ENCODE data around the gene CDH24.

CDH24 gene

DNA sequence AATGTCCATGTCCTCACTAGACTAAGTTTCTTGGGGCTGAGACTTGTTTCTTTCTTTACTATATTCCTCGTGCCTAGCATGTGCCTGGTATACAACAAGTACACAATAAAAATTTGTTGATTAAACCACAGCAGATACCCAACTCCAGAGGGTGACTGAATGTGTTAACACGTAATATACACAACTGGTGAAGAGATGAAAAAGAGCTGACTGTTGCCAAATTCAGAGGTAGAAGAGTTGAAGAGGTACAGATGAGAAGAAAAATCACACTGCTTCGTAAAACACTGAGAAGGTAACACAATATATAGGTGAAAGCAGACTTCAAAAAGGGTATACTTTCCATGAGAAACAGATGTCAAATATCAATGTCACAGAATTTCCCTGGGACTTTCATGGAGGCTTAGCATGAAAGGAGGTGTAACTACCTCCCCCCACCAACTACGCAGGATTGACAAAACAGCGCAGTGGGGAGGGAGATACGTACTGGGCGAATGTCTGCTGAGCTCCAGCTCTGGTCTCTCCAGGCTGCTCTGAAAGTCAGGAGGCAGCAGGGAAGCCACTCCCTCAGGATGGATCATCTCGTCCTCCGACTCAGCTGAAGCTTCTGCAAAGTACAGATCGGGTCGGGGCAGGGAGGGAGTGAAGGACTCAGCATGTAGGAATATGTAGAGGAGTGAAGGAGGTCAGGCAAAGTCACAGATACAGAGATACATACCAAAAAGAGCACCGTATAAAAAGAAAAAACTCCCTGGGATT lies 32.4 kb upstream of the CDH24 start:
- DNase-seq (ENCODE audit: low read depth), result no peak

DNA sequence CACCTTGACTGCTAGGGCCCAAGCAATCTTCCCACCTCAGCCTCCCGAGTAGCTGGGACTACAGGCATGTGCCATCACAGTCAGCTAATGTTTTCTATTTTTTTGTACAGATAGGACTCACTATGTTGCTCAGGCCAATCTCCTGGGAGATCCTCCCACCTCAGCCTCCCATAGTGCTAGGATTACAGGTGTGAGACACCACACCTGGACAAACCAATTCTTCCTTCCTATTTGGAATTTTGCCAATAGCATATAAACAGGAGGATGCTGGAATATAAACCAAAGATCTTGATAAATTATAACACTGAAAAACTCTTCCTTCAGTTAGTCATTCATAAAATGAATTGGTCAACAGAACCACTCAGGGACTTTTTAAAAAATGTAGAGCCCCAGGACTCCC lies 29.2 kb upstream of the CDH24 start:
- DNase-seq (ENCODE audit: low read depth), result no peak

- DNase-seq (ENCODE audit: low read depth), result no peak
Measured at GRCh38 chr14:23085458-23085857, 28.1 kb upstream of the CDH24 start.

GRCh38 chr14:23080474-23080873 lies 23.2 kb upstream of the CDH24 start:
- no peak for DNase-seq (ENCODE audit: low read depth)

GRCh38 chr14:23079716-23080115 lies 22.4 kb upstream of the CDH24 start:
- DNase-seq (ENCODE audit: low read depth), result no peak

- DNase-seq (ENCODE audit: low read depth), result no peak
Measured at GRCh38 chr14:23078692-23079116, 21.4 kb upstream of the CDH24 start.

- no peak for DNase-seq (ENCODE audit: low read depth)
Measured at GRCh38 chr14:23077962-23078361, 20.6 kb upstream of the CDH24 start.

GRCh38 chr14:23076785-23077408 lies 19.6 kb upstream of the CDH24 start:
- DNase-seq (ENCODE audit: low read depth), result no peak

DNA sequence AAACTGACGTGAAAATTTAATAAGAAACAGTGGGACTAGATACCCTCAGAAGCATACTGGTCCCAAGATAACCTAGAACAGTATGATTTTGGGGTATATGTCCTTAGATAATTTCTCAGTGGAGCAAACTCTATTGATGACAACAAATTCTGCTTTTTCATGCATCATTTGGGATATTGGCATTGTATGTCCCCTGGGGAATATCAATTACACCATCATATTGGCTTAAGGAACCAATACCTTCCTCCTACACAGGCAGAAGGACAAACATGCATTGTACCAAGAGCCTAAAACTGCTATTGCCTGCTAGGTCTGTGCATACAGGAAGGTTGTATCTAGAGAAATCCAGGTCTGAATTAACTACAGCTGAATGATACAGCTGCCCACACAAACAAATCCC lies 17.6 kb upstream of the CDH24 start:
- DNase-seq (ENCODE audit: low read depth), result no peak

DNA sequence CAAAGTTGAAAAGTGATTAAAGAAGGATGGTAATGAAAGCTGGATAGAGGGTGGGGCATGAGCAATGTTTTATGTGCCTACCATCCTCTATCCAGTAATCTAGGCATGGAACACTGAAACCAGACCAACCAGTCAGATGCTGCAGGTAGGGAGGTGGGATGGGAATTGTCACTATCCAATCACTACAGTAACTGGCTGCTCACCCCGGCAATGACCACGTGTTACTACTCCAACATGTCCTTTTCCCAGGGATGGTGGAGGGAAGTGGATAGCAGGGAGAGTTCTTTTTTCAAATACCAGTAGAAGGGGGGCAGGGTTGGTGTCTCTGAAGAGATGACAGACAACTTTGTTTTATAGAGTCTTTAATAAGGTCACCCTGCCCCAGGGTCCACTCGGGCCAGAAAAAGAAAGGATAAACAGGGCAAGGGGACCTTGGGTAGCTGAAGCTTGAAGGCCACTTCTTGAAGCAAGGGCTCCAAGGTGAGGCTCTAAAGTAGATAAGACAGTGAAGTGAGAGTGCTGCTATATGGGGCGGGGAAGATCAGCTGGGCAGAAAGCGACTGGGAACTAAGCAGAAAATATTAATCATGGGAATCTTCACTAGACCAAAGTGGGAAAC lies 14.7 kb upstream of the CDH24 start:
- no peak for DNase-seq (ENCODE audit: low read depth)

- DNase-seq (ENCODE audit: low read depth), result peak; percentile 67
Measured at GRCh38 chr14:23071244-23071920, 14.1 kb upstream of the CDH24 start.

GRCh38 chr14:23070262-23071129 lies 13.2 kb upstream of the CDH24 start:
- DNase-seq (ENCODE audit: low read depth), result no peak

DNA sequence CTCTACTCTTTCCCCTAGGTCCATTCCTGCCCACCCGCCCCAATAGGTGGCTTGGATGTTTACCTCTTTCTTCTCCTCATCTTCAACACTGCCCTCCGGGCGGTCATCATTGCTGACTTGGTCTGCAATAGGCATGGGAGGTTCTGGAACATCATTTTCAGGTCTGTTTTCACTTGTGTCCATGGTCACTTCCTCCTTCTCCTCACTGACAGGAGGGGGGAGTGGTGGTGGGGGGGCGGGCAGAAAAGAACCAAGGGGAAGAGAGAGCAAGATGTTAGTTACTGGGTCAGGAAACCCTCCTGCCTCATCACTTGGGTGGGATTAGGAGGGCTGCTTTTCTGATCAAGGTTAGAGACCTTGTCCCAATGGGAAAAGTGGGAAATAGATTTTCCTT lies 12.1 kb upstream of the CDH24 start:
- no peak for DNase-seq (ENCODE audit: low read depth)

DNA sequence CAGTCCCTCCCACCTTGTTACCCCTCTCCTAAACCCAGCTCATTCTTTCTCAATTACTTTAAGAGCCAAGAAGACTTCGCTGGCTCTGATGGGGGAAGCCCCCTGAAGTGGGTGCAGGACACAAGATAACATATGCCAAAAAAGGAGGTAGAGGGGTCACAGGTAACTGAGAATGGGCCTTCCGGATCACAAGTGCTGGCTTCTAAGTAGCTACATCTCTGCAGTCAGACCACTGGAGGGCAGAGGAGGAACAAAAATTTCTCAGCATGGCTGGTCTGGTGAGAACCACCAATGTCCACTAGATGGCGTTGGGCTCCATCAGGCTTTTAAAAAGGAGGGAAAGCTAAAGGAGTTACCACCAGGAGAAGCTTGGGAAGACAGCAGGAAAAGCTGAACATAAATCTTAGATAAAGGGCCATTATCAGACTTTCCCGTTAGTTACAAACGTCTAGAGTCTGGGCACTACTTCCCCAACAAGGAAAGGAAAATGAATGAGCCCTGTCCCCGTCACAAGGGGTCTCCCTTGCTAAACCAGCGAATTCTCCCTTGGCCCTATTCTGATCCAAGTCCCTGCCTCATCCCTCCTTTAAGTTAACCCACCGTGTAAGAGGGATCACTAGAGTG lies 11.6 kb upstream of the CDH24 start:
- DNase-seq (ENCODE audit: low read depth), result peak; percentile 44

GRCh38 chr14:23067847-23068788 lies 10.8 kb upstream of the CDH24 start:
- no peak for DNase-seq (ENCODE audit: low read depth)

GRCh38 chr14:23066855-23067744 lies 9.8 kb upstream of the CDH24 start:
- DNase-seq (ENCODE audit: low read depth), result no peak

DNA sequence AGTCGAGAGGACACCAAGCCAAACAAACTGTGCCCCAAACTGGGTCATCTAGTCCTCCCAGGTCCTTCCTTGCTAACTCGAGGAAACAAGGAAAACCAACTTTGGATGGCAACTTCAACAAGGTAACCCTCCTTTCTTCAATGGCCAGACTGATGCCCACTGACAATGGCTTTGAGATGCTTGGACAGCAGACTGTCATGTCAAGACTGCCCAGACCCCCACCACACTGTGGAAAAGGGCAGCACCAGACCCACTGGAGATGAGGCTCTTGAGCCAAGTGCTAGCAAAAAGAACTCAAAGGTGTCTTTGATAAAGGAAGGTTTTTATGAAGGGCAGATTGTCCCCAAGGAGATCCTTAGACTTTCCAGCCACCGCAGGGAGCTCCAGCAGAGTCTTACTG lies 9.0 kb upstream of the CDH24 start:
- no peak for DNase-seq (ENCODE audit: low read depth)

- no peak for DNase-seq (ENCODE audit: low read depth)
Measured at GRCh38 chr14:23063601-23064000, 6.3 kb upstream of the CDH24 start.

DNA sequence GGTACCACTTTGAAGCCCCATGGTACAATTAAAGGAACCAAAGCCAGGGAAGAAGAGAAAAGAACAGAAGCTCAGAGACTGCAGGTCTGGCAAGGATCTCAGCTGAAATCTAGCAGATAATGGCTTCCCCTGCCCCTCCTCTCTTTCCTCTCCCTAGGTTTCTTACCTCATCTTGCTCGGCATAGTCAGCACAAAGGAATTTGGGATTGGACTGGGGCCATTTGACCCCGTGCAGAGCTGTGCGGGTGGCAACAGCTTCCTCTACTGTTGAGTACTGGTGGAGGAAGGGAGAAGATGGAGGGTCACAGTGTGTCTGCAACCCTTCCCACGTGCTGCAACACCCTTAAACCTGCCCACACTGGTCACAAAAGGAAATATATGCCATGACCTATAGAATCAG lies 4.7 kb upstream of the CDH24 start:
- DNase-seq (ENCODE audit: low read depth), result no peak
